Cortex of kidney (tissue), 1 donor: ENCODE measurements around the gene PIH1D2.
"Not testable (repeated sequence)": the region's sequence is repeated elsewhere in the genome, so short reads cannot be mapped to it uniquely, and the experiment has no call there.

Source experiments
- DNase-seq: peaks from one replicate; lab custom pipeline; 2025; lab: John Stamatoyannopoulos, UW

The PIH1D2 gene

GRCh38 chr11:112057170-112057569 lies 16.6 kb downstream of the PIH1D2 start:
- no peak for DNase-seq

- no peak for DNase-seq
Observed at GRCh38 chr11:112051768-112052167, 22.0 kb downstream of the PIH1D2 start.

DNA sequence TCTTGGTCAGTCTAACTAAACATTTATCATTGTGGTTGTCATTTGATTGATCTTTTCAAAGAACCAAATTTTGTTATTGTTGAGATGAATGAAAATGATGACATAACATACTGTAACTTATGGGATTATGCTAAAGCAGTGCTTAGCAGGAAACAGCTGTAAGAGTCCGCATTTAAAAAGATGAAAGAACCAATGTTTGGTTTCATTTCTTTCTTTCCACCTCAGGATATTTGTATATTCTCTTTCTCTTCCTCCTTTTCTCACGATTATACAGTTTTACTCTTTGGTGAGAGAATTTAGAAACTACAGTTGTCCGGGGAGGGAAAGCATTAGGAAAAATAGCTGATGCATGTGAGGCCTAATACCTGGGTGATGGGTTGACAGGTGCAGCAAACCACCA lies 23.1 kb downstream of the PIH1D2 start:
- no peak for DNase-seq

GRCh38 chr11:112049777-112050176 lies 24.0 kb downstream of the PIH1D2 start:
- DNase-seq = no peak

GRCh38 chr11:112048256-112048655 lies 25.6 kb downstream of the PIH1D2 start:
- not testable (repeated sequence) for DNase-seq

DNA sequence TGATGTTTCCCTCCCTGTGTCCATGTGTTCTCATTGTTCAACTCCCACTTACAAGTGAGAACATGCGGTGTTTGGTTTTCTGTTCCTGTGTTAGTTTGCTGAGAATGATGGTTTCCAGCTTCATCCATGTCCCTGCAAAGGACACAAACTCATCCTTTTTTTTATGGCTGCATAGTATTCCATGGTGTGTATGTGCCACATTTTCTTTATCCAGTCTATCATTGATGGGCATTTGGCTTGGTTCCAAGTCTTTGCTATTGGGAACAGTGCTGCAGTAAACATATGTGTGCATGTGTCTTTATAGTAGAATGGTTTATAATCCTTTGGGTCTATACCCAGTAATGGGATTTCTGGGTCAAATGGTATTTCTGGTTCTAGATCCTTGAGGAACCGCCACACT lies 27.2 kb downstream of the PIH1D2 start:
- not testable (repeated sequence) for DNase-seq

DNA sequence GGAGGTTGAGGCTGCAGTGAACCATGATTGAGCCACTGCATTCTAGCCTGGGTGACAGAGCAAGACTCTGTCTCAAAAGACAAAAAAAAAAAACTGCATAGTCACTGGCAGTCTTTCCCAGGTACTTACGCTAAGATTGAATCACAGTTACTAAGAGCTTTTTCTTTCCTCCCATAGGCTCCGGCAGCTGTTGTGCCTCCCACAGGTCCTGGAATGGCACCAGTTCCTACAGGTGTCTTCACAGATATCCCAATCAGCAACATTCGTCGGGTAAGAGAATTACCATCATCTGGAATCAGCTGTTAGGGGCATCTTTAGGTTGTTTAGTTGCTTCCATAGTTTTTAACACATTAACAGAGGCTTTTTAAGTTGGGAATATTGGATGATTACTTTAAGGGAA lies 28.9 kb downstream of the PIH1D2 start:
- no peak for DNase-seq

GRCh38 chr11:112042961-112043304 lies 30.9 kb downstream of the PIH1D2 start:
- no peak for DNase-seq

DNA sequence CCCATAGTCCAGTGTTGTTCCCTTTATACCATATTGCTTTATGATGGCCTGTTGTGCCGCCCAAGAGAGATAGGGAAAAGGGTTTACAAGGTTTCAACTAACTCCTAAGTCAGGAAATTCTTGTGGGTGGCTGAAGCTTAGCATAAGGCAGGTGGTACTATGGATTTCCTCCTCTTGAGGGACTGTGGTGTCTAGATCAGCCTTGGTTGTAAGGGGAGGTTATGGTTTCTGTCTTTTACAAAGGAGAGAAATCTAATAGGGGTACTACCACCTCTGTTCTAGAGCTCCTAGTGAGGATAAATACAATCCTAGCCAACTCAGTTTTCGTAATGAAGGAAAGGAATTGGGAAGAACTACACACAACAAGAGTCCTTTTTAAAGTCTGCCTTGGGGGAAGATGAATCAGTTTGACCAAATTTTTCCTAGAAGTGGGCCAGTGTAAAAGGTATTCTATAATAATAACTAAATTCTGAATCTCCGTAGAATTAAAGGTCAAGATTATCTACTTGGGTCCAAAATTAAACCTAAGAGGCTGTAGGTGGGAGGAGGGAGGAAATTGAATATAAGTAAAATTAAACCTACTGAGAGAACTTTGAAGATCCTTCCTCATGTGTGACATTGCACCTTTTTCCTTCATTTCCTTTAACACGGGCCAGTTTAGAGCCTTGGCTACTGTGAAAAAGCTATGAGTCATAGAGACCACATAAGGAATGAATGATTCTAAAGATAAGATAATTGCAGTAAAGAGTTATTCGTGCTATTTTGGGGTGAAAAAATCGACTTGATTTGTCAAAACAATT lies 31.5 kb downstream of the PIH1D2 start:
- no peak for DNase-seq

DNA sequence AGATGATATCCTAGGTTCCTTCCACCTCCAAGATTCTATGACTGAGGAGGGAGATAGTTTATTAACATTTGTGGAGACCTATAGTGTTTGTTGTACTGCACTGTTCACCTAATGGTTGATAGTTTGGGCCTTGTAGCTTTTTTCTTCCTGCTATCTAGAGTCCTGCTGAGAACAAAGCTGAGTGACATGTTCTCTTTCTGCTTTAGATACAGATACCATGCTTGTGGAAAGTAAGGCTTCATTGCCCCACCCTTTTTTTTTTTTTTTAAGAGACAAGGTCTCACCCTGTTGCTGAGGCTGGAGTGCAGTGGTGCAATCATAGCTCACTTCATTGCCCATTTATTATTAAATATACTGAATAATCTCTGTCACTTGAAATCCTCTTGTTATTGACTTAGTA lies 36.3 kb downstream of the PIH1D2 start:
- no peak for DNase-seq

DNA sequence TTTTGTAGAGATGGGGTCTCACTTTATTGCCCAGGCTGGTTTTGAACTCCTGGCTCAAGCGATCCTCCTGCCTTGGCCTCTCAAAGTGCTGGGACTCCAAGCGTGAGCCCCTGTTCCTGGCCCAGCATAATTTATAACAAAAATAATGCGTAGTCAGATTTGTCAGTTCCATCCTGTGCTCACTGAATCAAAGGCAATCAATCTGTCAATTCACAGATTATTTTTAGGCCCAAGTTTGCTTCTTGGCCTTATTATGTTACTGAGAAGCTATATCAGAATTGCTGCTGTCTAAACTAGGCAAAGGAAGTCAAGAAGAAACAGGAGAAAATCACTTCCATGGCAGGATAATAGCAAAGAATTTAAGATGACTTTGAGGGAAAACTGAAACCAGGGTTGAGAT lies 39.9 kb downstream of the PIH1D2 start:
- no peak for DNase-seq

DNA sequence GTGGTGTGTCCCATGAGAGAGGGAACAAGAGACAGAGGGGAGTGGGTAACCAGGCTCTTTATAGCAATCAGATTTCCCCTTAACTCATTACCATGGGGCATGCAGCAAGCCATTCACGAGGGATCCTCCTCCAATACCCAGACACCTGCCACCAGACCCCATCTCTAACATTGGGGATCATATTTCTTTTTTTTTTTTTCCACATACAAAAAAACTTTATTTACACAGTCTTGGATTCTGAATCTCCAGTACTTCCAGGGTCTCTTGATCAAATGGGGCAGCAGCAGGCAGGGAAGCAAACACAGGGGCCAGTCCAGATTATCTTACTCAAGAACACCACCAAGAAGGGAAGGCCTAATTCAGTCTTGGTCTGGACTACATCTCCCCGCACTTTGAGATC lies 44.4 kb downstream of the PIH1D2 start:
- DNase-seq = no peak

DNA sequence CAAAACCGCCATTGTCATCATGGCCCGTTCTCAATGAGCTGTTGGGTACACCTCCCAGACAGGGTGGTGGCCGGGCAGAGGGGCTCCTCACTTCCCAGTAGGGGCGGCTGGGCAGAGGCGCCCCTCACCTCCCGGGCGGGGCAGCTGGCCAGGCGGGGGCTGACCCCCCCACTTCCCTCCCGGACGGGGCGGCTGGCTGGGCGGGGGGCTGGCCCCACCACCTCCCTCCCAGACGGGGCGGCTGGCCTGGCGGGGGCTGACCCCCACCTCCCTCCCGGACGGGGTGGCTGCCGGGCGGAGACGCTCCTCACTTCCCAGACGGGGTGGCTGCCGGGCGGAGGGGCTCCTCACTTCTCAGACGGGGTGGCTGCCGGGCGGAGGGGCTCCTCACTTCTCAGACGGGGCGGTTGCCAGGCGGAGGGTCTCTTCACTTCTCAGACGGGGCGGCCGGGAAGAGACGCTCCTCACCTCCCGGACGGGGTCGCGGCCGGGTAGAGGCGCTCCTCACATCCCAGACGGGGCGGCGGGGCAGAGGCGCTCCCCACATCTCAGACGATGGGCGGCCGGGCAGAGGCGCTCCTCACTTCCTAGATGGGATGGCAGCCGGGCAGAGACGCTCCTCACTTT lies 46.9 kb downstream of the PIH1D2 start:
- DNase-seq = not testable (repeated sequence)

DNA sequence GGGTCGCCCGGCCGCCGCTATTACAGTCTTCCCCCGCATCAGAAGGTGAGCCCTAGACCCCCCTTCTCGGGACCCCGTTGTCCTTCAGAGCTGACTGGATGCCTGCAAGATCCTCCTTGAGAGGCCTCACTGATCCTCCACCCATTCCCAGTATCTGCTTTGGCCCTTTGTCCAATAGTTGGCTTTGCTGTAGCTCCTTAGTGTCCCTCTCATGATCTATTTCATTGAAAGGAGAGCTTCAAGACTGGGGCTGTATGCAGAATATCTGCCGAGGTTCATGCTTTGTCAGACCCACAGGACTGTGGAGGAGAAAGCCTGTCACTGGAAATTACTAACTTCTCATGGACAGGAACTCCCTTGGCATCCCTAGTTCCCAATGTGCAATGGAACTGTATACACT lies 48.1 kb downstream of the PIH1D2 start:
- DNase-seq = no peak

DNA sequence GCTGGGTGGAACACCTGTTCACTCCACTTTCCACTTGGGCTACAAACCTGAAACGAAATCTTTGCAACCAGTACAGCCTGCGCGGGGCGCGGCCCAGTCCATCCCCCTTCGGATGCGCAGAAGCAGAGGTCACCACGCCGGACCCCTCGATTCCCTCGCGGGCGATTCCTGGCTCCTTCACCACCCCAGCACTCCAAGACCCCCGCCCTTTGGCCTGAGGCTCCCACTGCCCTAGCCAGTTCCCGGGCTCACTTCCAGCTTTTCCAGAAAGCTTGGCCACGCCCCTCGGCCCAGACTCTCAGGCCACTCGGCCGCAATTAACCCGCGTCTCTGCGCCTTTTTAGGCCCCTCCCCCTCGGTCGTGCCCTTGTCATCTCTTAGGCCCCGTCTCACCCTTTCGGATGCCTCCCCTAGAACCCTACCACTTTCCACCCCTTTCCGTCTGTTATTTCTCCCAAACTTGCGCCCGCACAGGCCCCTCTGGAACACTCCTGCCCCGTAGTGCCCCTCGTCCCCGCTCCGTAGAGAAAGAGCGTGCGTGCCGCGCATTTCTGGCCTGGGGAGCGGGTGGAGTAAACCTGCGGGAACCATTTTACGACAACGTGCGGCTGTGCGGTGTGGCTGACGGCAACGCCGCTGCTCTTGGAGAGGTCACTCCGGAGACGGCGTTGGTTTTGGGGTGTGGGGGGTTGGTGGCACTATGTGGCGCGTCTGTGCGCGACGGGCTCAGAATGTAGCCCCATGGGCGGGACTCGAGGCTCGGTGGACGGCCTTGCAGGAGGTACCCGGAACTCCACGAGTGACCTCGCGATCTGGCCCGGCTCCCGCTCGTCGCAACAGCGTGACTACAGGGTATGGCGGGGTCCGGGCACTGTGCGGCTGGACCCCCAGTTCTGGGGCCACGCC lies 48.8 kb downstream of the PIH1D2 start, which contains the start of gene DLAT:
DLAT (plus strand) TSS at position 636 of the 906 bp plus-strand sequence; CDS start at position 701, 65 bp downstream.
- DNase-seq = no peak

- DNase-seq = no peak
Observed at GRCh38 chr11:112024178-112024772, 49.5 kb downstream of the PIH1D2 start.

DNA sequence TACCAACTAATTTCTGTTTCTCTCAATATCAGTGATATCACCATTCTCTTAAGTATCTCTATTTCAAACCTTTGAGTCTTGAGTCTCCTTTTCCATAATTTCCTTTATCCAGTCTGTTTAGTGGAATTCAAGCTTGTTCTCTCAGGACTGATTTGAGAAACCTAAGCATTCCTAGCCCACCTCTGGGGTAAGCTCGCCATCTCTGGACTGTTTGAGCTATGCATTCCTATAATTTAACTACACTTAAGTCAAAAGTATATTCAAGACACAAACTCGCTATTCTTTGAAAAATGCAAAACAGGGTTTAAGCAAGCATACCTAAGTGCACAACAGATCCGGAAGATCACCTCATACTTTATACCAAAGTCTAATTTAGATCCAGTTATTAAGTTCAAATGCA lies 50.7 kb downstream of the PIH1D2 start:
- DNase-seq = no peak

GRCh38 chr11:112019066-112019465 lies 54.8 kb downstream of the PIH1D2 start:
- DNase-seq = no peak
